ENCODE data around the gene VAPA. TPM values are rescaled to one million over a fixed set of nuclear protein-coding genes. Genes with fewer than 3 reads are reported as not detected.

The VAPA gene
- total and polyA plus RNA-seq, 9 of the 15 experiments (the other 6 are each of a cell fraction or from before 2014, with no cell fraction given), result 219 to 902 (median 526) TPM

DNA sequence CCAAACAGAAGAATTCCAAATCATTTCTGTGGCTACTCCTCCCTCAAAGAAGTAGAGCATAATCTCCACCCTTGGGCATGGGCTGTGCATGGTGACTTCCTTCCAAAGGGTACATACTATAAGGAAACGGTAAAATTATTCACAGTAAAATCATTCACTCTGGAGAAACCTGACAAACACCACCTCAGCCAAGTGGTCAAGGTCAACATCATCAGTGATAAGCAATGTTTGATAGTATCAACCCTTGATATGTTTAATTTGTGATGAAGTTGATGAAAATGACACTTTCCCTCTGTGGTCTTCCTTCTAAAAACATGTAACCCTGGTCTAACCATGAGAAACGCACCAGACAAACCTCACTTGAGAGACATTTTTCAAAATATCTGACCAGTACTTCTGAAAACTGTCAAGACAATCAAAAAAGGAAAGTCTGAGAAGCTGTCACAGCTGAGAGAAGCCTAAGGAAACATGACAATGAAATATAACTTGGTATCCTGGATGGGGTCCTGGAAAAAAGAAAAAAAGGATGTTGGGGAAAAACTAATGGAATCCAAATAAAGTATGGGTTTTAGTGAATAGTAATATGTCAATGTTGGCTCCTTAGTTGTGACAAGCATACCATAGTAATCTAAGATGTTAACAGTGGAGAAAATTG lies 37.5 kb upstream of the VAPA start (continued):
- TF ChIP-seq, protein P1, sequence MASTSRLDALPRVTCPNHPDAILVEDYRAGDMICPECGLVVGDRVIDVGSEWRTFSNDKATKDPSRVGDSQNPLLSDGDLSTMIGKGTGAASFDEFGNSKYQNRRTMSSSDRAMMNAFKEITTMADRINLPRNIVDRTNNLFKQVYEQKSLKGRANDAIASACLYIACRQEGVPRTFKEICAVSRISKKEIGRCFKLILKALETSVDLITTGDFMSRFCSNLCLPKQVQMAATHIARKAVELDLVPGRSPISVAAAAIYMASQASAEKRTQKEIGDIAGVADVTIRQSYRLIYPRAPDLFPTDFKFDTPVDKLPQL (IDR thresholded peaks at IDR 0.05; ENCODE audit: extremely low read depth, insufficient read length), result no peak
- TF ChIP-seq CBX2 (IDR thresholded peaks at IDR 0.05; ENCODE audit: insufficient read depth, low read length, poor library complexity, severe bottlenecking) (no peak), ARNT (IDR thresholded peaks at IDR 0.05) (no peak), ZSCAN29 (IDR thresholded peaks at IDR 0.05) (peak; percentile 39; the same call in 1 of the 2 replicates), ZNF76 (CRISPR knock-in tag; IDR thresholded peaks at IDR 0.05; ENCODE audit: borderline replicate concordance) (no peak), SNIP1 (IDR thresholded peaks at IDR 0.05; ENCODE audit: low read depth) (no peak), SNRNP70 (optimal IDR thresholded peaks at IDR 0.05; ENCODE audit: low read depth, low read length) (no peak), HDAC8 (tag; IDR thresholded peaks at IDR 0.05) (peak; percentile 41; the same call in 1 of the 2 replicates), TCF7L2 (IDR thresholded peaks at IDR 0.05; ENCODE audit: low read depth, low read length) (no peak), TFAM (CRISPR knock-in tag; conservative IDR thresholded peaks at IDR 0.05) (no peak), ZNF57 (CRISPR knock-in tag; IDR thresholded peaks at IDR 0.05) (0 out of 2 replicates have a peak, but pooled peaks have one; percentile 50)
- TF ChIP-seq, protein P2, sequence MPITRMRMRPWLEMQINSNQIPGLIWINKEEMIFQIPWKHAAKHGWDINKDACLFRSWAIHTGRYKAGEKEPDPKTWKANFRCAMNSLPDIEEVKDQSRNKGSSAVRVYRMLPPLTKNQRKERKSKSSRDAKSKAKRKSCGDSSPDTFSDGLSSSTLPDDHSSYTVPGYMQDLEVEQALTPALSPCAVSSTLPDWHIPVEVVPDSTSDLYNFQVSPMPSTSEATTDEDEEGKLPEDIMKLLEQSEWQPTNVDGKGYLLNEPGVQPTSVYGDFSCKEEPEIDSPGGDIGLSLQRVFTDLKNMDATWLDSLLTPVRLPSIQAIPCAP (CRISPR knock-in tag; IDR thresholded peaks at IDR 0.05; ENCODE audit: borderline replicate concordance), result no peak
- TF ChIP-seq, protein P3, sequence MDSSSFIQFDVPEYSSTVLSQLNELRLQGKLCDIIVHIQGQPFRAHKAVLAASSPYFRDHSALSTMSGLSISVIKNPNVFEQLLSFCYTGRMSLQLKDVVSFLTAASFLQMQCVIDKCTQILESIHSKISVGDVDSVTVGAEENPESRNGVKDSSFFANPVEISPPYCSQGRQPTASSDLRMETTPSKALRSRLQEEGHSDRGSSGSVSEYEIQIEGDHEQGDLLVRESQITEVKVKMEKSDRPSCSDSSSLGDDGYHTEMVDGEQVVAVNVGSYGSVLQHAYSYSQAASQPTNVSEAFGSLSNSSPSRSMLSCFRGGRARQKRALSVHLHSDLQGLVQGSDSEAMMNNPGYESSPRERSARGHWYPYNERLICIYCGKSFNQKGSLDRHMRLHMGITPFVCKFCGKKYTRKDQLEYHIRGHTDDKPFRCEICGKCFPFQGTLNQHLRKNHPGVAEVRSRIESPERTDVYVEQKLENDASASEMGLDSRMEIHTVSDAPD (CRISPR knock-in tag; IDR thresholded peaks at IDR 0.05), result no peak
- TF ChIP-seq, protein P4, sequence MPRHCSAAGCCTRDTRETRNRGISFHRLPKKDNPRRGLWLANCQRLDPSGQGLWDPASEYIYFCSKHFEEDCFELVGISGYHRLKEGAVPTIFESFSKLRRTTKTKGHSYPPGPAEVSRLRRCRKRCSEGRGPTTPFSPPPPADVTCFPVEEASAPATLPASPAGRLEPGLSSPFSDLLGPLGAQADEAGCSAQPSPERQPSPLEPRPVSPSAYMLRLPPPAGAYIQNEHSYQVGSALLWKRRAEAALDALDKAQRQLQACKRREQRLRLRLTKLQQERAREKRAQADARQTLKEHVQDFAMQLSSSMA (CRISPR knock-in tag; IDR thresholded peaks at IDR 0.05), result no peak
- TF ChIP-seq, protein P5, sequence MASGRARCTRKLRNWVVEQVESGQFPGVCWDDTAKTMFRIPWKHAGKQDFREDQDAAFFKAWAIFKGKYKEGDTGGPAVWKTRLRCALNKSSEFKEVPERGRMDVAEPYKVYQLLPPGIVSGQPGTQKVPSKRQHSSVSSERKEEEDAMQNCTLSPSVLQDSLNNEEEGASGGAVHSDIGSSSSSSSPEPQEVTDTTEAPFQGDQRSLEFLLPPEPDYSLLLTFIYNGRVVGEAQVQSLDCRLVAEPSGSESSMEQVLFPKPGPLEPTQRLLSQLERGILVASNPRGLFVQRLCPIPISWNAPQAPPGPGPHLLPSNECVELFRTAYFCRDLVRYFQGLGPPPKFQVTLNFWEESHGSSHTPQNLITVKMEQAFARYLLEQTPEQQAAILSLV (tag; IDR thresholded peaks at IDR 0.05), result peak; percentile 12; the same call in 1 of the 2 replicates
